Body of pancreas (tissue), 4 donors: ENCODE data around the gene PCBP3. TPM values are rescaled to one million over a fixed set of nuclear protein-coding genes. Genes with fewer than 3 reads are reported as not detected.

Experiments
- ATAC-seq: fragments of 150-250 bp; one replicate; pipeline ENCODE4 v1.9.1; 2016
- DNase-seq, 4 donors: peaks; one replicate each; pipeline ENCODE4 v3.0.0-alpha.2; 2019
- H3K27ac ChIP-seq, 4 donors: fragments of 200-600 bp; sonication (generic); 1 replicate in 3 of 4; 2 replicates in 1 of 4; pipeline versions ENCODE4 v1.5.1 to v1.6.1; 2016 to 2019; ENCODE audit warnings: mild to moderate bottlenecking in 1 of 4, mixed read lengths in 1 of 4, moderate library complexity in 1 of 4
- H3K27me3 ChIP-seq, 2 donors: fragments of 200-600 bp; sonication (generic); one replicate each; pipeline ENCODE4 v1.6.0; 2016; ENCODE audit warnings: mild to moderate bottlenecking in 1 of 2
- H3K36me3 ChIP-seq, 2 donors: fragments of 200-600 bp; sonication (generic); replicated peaks in 1 of 2; 2 replicates each; pipeline ENCODE4 v1.5.1; 2016; ENCODE audit warnings: low read depth in 2 of 2; ENCODE audit not compliant: insufficient read depth in 1 of 2
- H3K4me1 ChIP-seq: fragments of 200-600 bp; sonication (generic); one replicate; pipeline ENCODE4 v1.6.0; 2016
- H3K4me3 ChIP-seq, 2 donors: fragments of 200-600 bp; sonication (generic); 1 replicate in 1 of 2; 2 replicates in 1 of 2; pipeline ENCODE4 v1.5.1; 2016 to 2019
- H3K9me3 ChIP-seq, 3 donors: fragments of 200-600 bp; sonication (generic); 1 replicate in 2 of 3; 2 replicates in 1 of 3; pipeline ENCODE4 v1.5.1; 2016
- POLR2A ChIP-seq, 3 donors: fragments of 450-650 bp; IDR thresholded peaks; one replicate each; pipeline ENCODE4 v1.6.1; 2016; ENCODE audit warnings: antibody characterized with exemption in 3 of 3, mild to moderate bottlenecking in 2 of 3
- WGBS, 2 donors: methylation state at CpG; one replicate each; pipeline ENCODE4 v1.1.5; 2017; 5-methylcytosine and 5-hydroxymethylcytosine counted together
- intact Hi-C: fragments of 100-400 bp; cut with DNase I; formaldehyde crosslinking; loops from one replicate; pipeline ENCODE4 v1.15.1; 2023
- total RNA-seq, 2 donors: library from RNA; depleted of rRNA; stranded (reverse); fragments of >200 nt; gene quantifications; one replicate each; pipeline ENCODE4 v1.1.0, GENCODE V29; 2016
- TF ChIP-seq, protein P1 (sequence below), 7 experiments: fragments of 450-650 bp in 4 of 7; fragments of 200-600 bp in 3 of 7; sonication (generic) in 3 of 7; IDR thresholded peaks; one replicate each; pipeline ENCODE4 v1.5.1; 2016 to 2019; ENCODE audit warnings: antibody characterized with exemption in 7 of 7

Gene PCBP3
- total RNA-seq, 2 donors from 2014 or later = 1.3 to 4.6 TPM

DNA sequence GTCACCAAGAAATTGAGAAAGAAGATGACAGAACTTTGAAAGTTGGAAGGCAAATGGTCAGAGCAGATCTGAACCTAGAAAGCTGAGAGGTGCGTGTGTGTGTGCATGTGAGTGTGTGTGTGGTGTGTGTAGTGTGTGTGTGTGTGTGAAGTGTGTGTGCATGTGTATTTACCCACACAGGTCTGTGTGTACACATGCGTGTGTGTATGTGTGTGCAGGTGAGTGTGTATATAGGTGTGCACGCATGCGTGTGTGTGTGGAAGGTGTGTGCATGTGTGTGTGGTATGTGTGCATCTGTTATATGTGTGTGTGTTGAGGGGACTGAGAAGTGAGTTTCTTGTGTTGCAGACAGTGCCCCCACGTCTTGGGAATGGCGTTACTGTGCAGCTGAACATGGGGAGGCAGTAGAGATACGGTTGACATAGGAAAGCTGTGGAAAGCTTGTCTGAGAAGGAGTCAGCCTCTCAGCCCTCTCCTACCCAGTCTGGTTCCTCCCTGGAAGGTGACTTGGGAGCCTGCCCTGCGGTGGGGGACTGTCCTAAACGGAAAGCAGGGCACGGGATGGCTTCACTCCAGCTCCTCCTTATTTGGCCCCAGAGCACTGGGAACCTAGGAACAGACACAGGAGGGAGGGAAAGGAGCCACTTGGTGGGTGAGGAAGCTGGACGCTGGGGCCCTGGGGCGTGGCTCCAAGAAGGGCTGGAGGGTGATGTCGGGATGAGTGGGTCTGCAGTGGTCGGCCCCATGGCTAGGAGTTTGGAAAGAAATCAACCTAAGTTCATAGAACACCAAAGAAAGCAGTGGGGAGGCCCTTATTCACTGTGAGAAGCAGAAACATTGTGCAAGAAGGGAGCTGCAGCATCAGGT, 97.2 kb downstream of the PCBP3 start:
- no peak for TF ChIP-seq POLR2A (IDR thresholded peaks at IDR 0.05)
- TF ChIP-seq, protein P1, sequence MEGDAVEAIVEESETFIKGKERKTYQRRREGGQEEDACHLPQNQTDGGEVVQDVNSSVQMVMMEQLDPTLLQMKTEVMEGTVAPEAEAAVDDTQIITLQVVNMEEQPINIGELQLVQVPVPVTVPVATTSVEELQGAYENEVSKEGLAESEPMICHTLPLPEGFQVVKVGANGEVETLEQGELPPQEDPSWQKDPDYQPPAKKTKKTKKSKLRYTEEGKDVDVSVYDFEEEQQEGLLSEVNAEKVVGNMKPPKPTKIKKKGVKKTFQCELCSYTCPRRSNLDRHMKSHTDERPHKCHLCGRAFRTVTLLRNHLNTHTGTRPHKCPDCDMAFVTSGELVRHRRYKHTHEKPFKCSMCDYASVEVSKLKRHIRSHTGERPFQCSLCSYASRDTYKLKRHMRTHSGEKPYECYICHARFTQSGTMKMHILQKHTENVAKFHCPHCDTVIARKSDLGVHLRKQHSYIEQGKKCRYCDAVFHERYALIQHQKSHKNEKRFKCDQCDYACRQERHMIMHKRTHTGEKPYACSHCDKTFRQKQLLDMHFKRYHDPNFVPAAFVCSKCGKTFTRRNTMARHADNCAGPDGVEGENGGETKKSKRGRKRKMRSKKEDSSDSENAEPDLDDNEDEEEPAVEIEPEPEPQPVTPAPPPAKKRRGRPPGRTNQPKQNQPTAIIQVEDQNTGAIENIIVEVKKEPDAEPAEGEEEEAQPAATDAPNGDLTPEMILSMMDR (IDR thresholded peaks at IDR 0.05) = no peak
- Histone ChIP-seq H3K27ac (no peak overlapping the region), H3K27me3 (no peaks in the 10 kb centered on the region), H3K4me1 (no peaks in the 10 kb centered on the region), H3K36me3 (no peaks in the 10 kb centered on the region), H3K9me3 (no peaks in the 10 kb centered on the region), H3K4me3 (no peak overlapping the region)
- intact Hi-C loops = no loop called here
- WGBS, 2 donors = 52 to 75% methylated on average over 14 of the region's 14 CpGs
- ATAC-seq = no peak
- DNase-seq = no peak

DNA sequence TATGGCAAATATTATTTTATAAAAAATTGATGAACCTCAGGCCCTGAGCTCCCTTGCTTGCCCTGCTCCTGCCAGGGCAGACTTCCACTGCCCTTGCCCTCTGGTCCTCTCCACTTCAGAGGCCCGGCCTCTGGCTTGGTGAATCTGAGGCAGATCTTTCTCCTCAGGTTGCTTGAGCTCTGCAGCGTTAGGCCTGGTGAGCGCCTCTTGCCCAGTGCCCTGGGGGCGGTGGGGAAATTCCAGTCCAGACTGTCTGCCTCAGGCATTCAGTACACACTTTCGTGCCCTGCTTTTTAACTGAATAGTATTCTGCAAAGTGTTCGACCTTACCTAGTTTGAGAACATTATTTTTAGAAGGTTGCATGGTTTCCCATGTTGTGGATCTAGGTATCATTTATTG, 98.2 kb downstream of the PCBP3 start:
- Histone ChIP-seq H3K27me3 (no peaks in the 10 kb centered on the region), H3K4me3 (no peak overlapping the region), H3K36me3 (no peaks in the 10 kb centered on the region), H3K4me1 (no peaks in the 10 kb centered on the region), H3K27ac (no peak overlapping the region), H3K9me3 (no peaks in the 10 kb centered on the region)
- TF ChIP-seq, protein P1 (IDR thresholded peaks at IDR 0.05) = no peak
- TF ChIP-seq POLR2A (IDR thresholded peaks at IDR 0.05) = no peak
- 60 to 64% methylated on average over 6 of the region's 6 CpGs for WGBS, 2 donors
- ATAC-seq = no peak
- DNase-seq = no peak
- intact Hi-C loops = no loop called here

DNA sequence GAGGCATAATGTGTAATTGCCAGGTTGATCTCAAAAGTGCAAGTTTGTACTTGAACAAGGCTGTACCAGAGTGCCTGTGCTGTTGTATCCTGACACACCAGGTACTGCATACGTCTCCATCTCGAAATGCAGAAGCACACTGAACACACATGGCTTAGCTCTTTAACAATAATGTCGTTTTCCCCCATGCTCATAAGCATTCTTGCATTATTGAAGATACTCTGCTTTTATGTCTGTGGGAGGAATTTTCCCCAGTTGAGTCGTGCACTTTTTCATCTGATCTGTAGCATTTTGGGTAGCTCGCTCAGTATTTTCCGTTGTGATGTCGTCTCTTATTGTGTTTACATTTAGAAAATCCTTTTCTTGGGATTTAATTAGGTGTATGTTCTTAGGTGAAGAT, 98.7 kb downstream of the PCBP3 start:
- no peaks in the 10 kb centered on the region for H3K9me3 ChIP-seq
- no peaks in the 10 kb centered on the region for H3K36me3 ChIP-seq
- intact Hi-C loops = no loop called here
- no peaks in the 10 kb centered on the region for H3K27me3 ChIP-seq
- ATAC-seq = no peak
- H3K4me3 ChIP-seq = no peak overlapping the region
- TF ChIP-seq, protein P1 (IDR thresholded peaks at IDR 0.05) = no peak
- no peak for TF ChIP-seq POLR2A (IDR thresholded peaks at IDR 0.05)
- no peak overlapping the region for H3K27ac ChIP-seq
- no peaks in the 10 kb centered on the region for H3K4me1 ChIP-seq
- 69 to 70% methylated on average over 7 of the region's 7 CpGs for WGBS, 2 donors
- DNase-seq = no peak

DNA sequence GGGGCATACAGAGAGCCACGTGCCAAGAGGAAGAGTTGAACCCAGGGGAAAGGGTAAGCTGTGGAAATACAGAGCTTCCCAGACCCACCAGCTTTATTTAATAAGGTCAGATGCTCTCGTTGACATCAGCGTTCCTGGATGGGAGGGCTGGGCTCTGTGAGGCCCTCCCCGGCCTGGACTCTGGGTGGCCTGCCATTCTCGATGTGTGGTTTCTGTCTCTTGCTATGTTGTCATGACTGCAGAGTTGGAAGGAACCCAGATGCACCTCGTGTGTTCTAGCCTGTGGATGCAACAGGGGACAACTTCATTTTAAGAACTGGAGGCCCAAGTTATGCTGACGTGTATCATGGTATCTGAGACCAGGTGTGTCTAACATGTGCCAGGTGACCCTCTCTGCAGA, 101.7 kb downstream of the PCBP3 start:
- Histone ChIP-seq H3K4me1 (no peaks in the 10 kb centered on the region), H3K27ac (no peak overlapping the region), H3K27me3 (no peaks in the 10 kb centered on the region), H3K9me3 (no peaks in the 10 kb centered on the region), H3K36me3 (no peaks in the 10 kb centered on the region), H3K4me3 (no peak overlapping the region)
- WGBS, 2 donors = 81 to 82% methylated on average over 4 to 7 of the region's 7 CpGs
- intact Hi-C loops = no loop called here
- no peak for TF ChIP-seq POLR2A (IDR thresholded peaks at IDR 0.05)
- TF ChIP-seq, protein P1 (IDR thresholded peaks at IDR 0.05) = no peak
- ATAC-seq (no peak), DNase-seq (no peak)
